ENCODE measurements around the gene TAS2R1. TPM values are rescaled to one million over a fixed set of nuclear protein-coding genes. Genes with fewer than 3 reads are reported as not detected.

TAS2R1 gene
- total RNA-seq, 1 experiment from 2014 or later: not detected

DNA sequence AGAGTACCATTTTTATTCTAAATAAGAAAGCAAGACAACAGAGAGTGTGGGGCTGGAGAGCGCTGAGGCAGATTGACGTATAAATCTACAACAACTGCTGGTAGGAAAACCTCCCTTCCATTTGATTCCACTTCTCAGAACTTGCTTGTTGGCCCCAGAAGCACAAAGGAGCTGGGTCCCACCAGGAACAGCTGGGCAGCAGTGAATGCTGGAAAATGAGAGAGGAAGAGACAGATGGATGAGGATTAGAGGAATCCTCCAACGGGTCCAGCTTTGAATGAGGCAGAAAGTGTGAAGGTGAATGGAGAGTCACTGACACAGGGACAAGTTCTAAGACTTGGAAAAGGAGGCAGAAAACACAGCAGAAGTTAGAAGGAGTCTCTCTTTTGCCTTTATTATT is 14.8 kb downstream of the TAS2R1 start:
- H3K27ac Mint-ChIP-seq (ENCODE audit: low read depth, unreplicated experiment): no peak overlapping the region

DNA sequence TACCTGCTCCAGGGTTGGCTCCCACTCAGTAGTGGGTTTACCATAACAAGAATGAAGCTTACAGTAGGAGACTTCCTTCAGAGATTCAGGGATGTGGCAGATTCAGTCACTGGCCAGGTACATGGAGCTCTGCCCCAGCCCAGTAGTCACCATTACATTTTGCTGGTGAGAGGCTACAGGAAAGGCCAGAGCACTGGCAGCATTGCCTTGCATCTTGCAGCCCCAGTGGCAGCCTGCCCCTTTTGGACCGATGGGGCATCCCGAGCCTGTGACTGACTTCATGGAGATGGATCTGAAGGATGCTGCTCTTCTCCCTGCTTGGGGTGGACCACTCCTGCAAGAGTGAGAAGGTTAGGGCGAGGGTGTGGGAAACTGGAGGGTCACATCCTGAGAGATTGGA is 16.8 kb downstream of the TAS2R1 start:
- H3K4me3 Mint-ChIP-seq (ENCODE audit: unreplicated experiment): no peak overlapping the region
- no peak for DNase-seq (ENCODE audit: unreplicated experiment)
- H3K36me3 Mint-ChIP-seq (ENCODE audit: insufficient read depth, unreplicated experiment): no peaks in the 10 kb centered on the region
- ChIA-PET CTCF (interaction anchor here (0.6 kb wide), 1 partner anchor 34 kb away, joined by 3 read pairs; no protein-coding TSS in a partner anchor), POLR2A (no interaction called here)
- H3K27me3 Mint-ChIP-seq (ENCODE audit: insufficient read depth, unreplicated experiment): peaks cover 2% of the 10 kb centered on the region
- no peak overlapping the region for H3K27ac Mint-ChIP-seq (ENCODE audit: low read depth, unreplicated experiment)
- BruUV-seq (replicated peaks): no TSS peak
- no peaks in the 10 kb centered on the region for H3K9me3 Mint-ChIP-seq (ENCODE audit: unreplicated experiment)
- TF ChIP-seq, protein P1, sequence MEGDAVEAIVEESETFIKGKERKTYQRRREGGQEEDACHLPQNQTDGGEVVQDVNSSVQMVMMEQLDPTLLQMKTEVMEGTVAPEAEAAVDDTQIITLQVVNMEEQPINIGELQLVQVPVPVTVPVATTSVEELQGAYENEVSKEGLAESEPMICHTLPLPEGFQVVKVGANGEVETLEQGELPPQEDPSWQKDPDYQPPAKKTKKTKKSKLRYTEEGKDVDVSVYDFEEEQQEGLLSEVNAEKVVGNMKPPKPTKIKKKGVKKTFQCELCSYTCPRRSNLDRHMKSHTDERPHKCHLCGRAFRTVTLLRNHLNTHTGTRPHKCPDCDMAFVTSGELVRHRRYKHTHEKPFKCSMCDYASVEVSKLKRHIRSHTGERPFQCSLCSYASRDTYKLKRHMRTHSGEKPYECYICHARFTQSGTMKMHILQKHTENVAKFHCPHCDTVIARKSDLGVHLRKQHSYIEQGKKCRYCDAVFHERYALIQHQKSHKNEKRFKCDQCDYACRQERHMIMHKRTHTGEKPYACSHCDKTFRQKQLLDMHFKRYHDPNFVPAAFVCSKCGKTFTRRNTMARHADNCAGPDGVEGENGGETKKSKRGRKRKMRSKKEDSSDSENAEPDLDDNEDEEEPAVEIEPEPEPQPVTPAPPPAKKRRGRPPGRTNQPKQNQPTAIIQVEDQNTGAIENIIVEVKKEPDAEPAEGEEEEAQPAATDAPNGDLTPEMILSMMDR (IDR thresholded peaks at IDR 0.05; ENCODE audit: unreplicated experiment): no peak
- no peaks in the 10 kb centered on the region for H3K4me1 Mint-ChIP-seq (ENCODE audit: insufficient read depth, unreplicated experiment)
- intact Hi-C loops (cut with micrococcal nuclease): no loop called here

More for the DNA sequence above, 14.8 kb downstream of the TAS2R1 start:
- Mint-ChIP-seq H3K27me3 (ENCODE audit: insufficient read depth, unreplicated experiment) (peaks cover 12% of the 10 kb centered on the region), H3K4me1 (ENCODE audit: insufficient read depth, unreplicated experiment) (no peaks in the 10 kb centered on the region), H3K4me3 (ENCODE audit: unreplicated experiment) (no peak overlapping the region), H3K9me3 (ENCODE audit: unreplicated experiment) (no peaks in the 10 kb centered on the region), H3K36me3 (ENCODE audit: insufficient read depth, unreplicated experiment) (no peaks in the 10 kb centered on the region)
- no peak for DNase-seq (ENCODE audit: unreplicated experiment)
- CTCF ChIA-PET: interaction anchor here (0.6 kb wide), 1 partner anchor 32 kb away, joined by 3 read pairs; no protein-coding TSS in a partner anchor
- TF ChIP-seq, protein P1 (IDR thresholded peaks at IDR 0.05; ENCODE audit: unreplicated experiment): no peak
- POLR2A ChIA-PET: no interaction called here
- no TSS peak for BruUV-seq (replicated peaks)
- intact Hi-C loops (cut with micrococcal nuclease): no loop called here

DNA sequence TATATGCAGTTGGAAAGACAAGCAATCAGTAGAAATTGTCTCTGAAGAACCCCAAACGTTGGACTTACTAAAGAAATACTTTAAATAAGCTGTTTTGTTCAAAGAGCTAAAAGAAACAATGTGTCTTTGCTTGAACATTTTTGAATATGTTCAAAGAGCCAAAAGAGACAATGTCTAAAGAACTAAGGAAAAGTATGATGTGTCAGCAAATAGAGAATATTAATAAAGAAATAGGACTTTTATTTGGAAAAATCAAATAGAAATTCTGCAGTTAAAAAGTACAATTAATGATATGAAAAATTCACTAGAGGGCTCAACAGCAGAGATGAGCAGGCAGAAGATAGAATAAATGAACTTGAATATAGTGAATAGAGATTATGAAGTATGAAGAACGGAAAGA is 19.2 kb downstream of the TAS2R1 start:
- Mint-ChIP-seq H3K27ac (ENCODE audit: low read depth, unreplicated experiment) (no peak overlapping the region), H3K27me3 (ENCODE audit: insufficient read depth, unreplicated experiment) (no peaks in the 10 kb centered on the region), H3K9me3 (ENCODE audit: unreplicated experiment) (no peaks in the 10 kb centered on the region), H3K4me3 (ENCODE audit: unreplicated experiment) (no peak overlapping the region), H3K36me3 (ENCODE audit: insufficient read depth, unreplicated experiment) (no peaks in the 10 kb centered on the region), H3K4me1 (ENCODE audit: insufficient read depth, unreplicated experiment) (peaks cover 5% of the 10 kb centered on the region)
- TF ChIP-seq, protein P1 (IDR thresholded peaks at IDR 0.05; ENCODE audit: unreplicated experiment): no peak
- intact Hi-C loops (cut with micrococcal nuclease): no loop called here
- ChIA-PET POLR2A (interaction anchor here (0.6 kb wide), 1 partner anchor 479 kb away, joined by 3 read pairs; no protein-coding TSS in a partner anchor), CTCF (interaction anchor here (0.8 kb wide), 1 partner anchor 13 kb away, joined by 3 read pairs; no protein-coding TSS in a partner anchor)
- BruUV-seq (replicated peaks): no TSS peak
- DNase-seq (ENCODE audit: unreplicated experiment): no peak

DNA sequence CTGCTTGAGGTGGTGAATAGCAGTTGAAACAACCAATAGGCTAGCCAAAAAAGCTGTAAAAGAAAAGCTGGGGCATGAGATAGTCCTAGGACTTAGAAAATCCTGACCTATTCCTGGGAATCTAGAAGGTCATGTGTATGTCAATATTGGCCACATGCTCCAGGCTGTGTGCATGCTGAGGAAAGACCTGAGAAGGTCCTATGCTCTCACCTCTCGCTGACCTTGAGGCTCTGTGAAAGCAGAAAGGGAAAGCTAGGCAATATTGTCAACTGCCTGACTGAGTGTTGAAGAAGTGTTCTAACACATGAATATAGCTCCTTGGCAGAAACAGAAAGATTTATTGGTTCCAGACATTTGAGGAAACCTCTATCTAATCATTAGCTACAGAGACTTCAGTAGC is 19.8 kb downstream of the TAS2R1 start:
- no TSS peak for BruUV-seq (replicated peaks)
- CTCF ChIA-PET: interaction anchor here (0.8 kb wide), 1 partner anchor 12 kb away, joined by 3 read pairs; no protein-coding TSS in a partner anchor
- Mint-ChIP-seq H3K27me3 (ENCODE audit: insufficient read depth, unreplicated experiment) (no peaks in the 10 kb centered on the region), H3K4me3 (ENCODE audit: unreplicated experiment) (no peak overlapping the region), H3K9me3 (ENCODE audit: unreplicated experiment) (no peaks in the 10 kb centered on the region), H3K4me1 (ENCODE audit: insufficient read depth, unreplicated experiment) (peaks cover 5% of the 10 kb centered on the region), H3K36me3 (ENCODE audit: insufficient read depth, unreplicated experiment) (no peaks in the 10 kb centered on the region), H3K27ac (ENCODE audit: low read depth, unreplicated experiment) (no peak overlapping the region)
- no peak for DNase-seq (ENCODE audit: unreplicated experiment)
- POLR2A ChIA-PET: no interaction called here
- TF ChIP-seq, protein P1 (IDR thresholded peaks at IDR 0.05; ENCODE audit: unreplicated experiment): no peak
- intact Hi-C loops (cut with micrococcal nuclease): no loop called here

All from MCF 10A (cell line).